ENCODE results near the gene FLT3.

The FLT3 gene

GRCh38 chr13:28027071-28027470 lies 73.3 kb downstream of the FLT3 start:
- H3K9ac ChIP-seq = no peak overlapping the region
- no peaks in the 10 kb centered on the region for H3K79me2 ChIP-seq
- H3K27me3 ChIP-seq (ENCODE audit: control insufficient read depth, insufficient read depth, low read length) = no peaks in the 10 kb centered on the region
- TF ChIP-seq, protein P1, sequence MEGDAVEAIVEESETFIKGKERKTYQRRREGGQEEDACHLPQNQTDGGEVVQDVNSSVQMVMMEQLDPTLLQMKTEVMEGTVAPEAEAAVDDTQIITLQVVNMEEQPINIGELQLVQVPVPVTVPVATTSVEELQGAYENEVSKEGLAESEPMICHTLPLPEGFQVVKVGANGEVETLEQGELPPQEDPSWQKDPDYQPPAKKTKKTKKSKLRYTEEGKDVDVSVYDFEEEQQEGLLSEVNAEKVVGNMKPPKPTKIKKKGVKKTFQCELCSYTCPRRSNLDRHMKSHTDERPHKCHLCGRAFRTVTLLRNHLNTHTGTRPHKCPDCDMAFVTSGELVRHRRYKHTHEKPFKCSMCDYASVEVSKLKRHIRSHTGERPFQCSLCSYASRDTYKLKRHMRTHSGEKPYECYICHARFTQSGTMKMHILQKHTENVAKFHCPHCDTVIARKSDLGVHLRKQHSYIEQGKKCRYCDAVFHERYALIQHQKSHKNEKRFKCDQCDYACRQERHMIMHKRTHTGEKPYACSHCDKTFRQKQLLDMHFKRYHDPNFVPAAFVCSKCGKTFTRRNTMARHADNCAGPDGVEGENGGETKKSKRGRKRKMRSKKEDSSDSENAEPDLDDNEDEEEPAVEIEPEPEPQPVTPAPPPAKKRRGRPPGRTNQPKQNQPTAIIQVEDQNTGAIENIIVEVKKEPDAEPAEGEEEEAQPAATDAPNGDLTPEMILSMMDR (IDR thresholded peaks at IDR 0.05) = no peak
- no peak overlapping the region for H3K27ac ChIP-seq
- H3K36me3 ChIP-seq (ENCODE audit: control insufficient read depth, insufficient read depth, low read length) = no peaks in the 10 kb centered on the region
- no peaks in the 10 kb centered on the region for H3K9me3 ChIP-seq (ENCODE audit: control insufficient read depth, low read length)
- H3K4me2 ChIP-seq (ENCODE audit: low read length) = no peak overlapping the region
- no peak overlapping the region for H3K4me3 ChIP-seq (ENCODE audit: low read depth, low read length)
- no peak overlapping the region for H2AFZ ChIP-seq
- H3K4me1 ChIP-seq = no peaks in the 10 kb centered on the region

- H3K79me2 ChIP-seq = no peaks in the 10 kb centered on the region
- no peak overlapping the region for H2AFZ ChIP-seq
- no peak overlapping the region for H3K4me3 ChIP-seq (ENCODE audit: low read depth, low read length)
- H3K9me3 ChIP-seq (ENCODE audit: control insufficient read depth, low read length) = no peaks in the 10 kb centered on the region
- H3K9ac ChIP-seq = no peak overlapping the region
- H3K27me3 ChIP-seq (ENCODE audit: control insufficient read depth, insufficient read depth, low read length) = no peaks in the 10 kb centered on the region
- TF ChIP-seq, protein P1 (IDR thresholded peaks at IDR 0.05) = no peak
- no peak overlapping the region for H3K4me2 ChIP-seq (ENCODE audit: low read length)
- H3K36me3 ChIP-seq (ENCODE audit: control insufficient read depth, insufficient read depth, low read length) = no peaks in the 10 kb centered on the region
- H3K27ac ChIP-seq = no peak overlapping the region
- H3K4me1 ChIP-seq = no peaks in the 10 kb centered on the region
These were observed 73.9 kb downstream of the FLT3 start for GRCh38 chr13:28026508-28026907.

GRCh38 chr13:28022848-28023518 lies 77.4 kb downstream of the FLT3 start:
- Histone ChIP-seq H3K27ac (no peak overlapping the region), H3K4me3 (ENCODE audit: low read depth, low read length) (no peak overlapping the region)
- TF ChIP-seq, protein P1 (IDR thresholded peaks at IDR 0.05) = no peak

GRCh38 chr13:28014301-28014700 lies 86.1 kb downstream of the FLT3 start:
- H3K36me3 ChIP-seq (ENCODE audit: control insufficient read depth, insufficient read depth, low read length) = no peaks in the 10 kb centered on the region
- H3K4me2 ChIP-seq (ENCODE audit: low read length) = no peak overlapping the region
- no peak overlapping the region for H3K9ac ChIP-seq
- no peaks in the 10 kb centered on the region for H3K79me2 ChIP-seq
- no peak overlapping the region for H3K4me3 ChIP-seq (ENCODE audit: low read depth, low read length)
- no peak overlapping the region for H2AFZ ChIP-seq
- H3K4me1 ChIP-seq = no peaks in the 10 kb centered on the region
- TF ChIP-seq, protein P1 (IDR thresholded peaks at IDR 0.05) = no peak
- H3K27me3 ChIP-seq (ENCODE audit: control insufficient read depth, insufficient read depth, low read length) = no peaks in the 10 kb centered on the region
- H3K9me3 ChIP-seq (ENCODE audit: control insufficient read depth, low read length) = no peaks in the 10 kb centered on the region
- no peak overlapping the region for H3K27ac ChIP-seq

More at GRCh38 chr13:28022848-28023518, 77.4 kb downstream of the FLT3 start:
- H3K79me2 ChIP-seq = no peaks in the 10 kb centered on the region
- H3K36me3 ChIP-seq (ENCODE audit: control insufficient read depth, insufficient read depth, low read length) = no peaks in the 10 kb centered on the region
- H3K9me3 ChIP-seq (ENCODE audit: control insufficient read depth, low read length) = no peaks in the 10 kb centered on the region
- peak overlapping the region; percentile 46 for H2AFZ ChIP-seq
- no peaks in the 10 kb centered on the region for H3K4me1 ChIP-seq
- H3K4me2 ChIP-seq (ENCODE audit: low read length) = no peak overlapping the region
- H3K27me3 ChIP-seq (ENCODE audit: control insufficient read depth, insufficient read depth, low read length) = no peaks in the 10 kb centered on the region
- H3K9ac ChIP-seq = no peak overlapping the region

- H3K27me3 ChIP-seq (ENCODE audit: control insufficient read depth, insufficient read depth, low read length) = no peaks in the 10 kb centered on the region
- H3K4me3 ChIP-seq (ENCODE audit: low read depth, low read length) = no peak overlapping the region
- TF ChIP-seq, protein P1 (IDR thresholded peaks at IDR 0.05) = no peak
- no peak overlapping the region for H3K9ac ChIP-seq
- no peaks in the 10 kb centered on the region for H3K4me1 ChIP-seq
- no peak overlapping the region for H3K27ac ChIP-seq
- no peak overlapping the region for H2AFZ ChIP-seq
- H3K79me2 ChIP-seq = no peaks in the 10 kb centered on the region
- no peaks in the 10 kb centered on the region for H3K9me3 ChIP-seq (ENCODE audit: control insufficient read depth, low read length)
- no peak overlapping the region for H3K4me2 ChIP-seq (ENCODE audit: low read length)
- H3K36me3 ChIP-seq (ENCODE audit: control insufficient read depth, insufficient read depth, low read length) = no peaks in the 10 kb centered on the region
These were observed 86.9 kb downstream of the FLT3 start for GRCh38 chr13:28013482-28013881.
